Putamen (tissue), 1 donor: ENCODE measurements around the gene MUS81.
A peak's percentile ranks its signal among the peaks of the same experiment; 100 is the strongest.
"Not testable (repeated sequence)": the region's sequence is repeated elsewhere in the genome, so short reads cannot be mapped to it uniquely, and the experiment has no call there.

Experiments
- DNase-seq: peaks from one replicate; pipeline ENCODE4 v3.0.0-alpha.2; 2016; ENCODE audit warnings: low spot score

MUS81 gene

DNA sequence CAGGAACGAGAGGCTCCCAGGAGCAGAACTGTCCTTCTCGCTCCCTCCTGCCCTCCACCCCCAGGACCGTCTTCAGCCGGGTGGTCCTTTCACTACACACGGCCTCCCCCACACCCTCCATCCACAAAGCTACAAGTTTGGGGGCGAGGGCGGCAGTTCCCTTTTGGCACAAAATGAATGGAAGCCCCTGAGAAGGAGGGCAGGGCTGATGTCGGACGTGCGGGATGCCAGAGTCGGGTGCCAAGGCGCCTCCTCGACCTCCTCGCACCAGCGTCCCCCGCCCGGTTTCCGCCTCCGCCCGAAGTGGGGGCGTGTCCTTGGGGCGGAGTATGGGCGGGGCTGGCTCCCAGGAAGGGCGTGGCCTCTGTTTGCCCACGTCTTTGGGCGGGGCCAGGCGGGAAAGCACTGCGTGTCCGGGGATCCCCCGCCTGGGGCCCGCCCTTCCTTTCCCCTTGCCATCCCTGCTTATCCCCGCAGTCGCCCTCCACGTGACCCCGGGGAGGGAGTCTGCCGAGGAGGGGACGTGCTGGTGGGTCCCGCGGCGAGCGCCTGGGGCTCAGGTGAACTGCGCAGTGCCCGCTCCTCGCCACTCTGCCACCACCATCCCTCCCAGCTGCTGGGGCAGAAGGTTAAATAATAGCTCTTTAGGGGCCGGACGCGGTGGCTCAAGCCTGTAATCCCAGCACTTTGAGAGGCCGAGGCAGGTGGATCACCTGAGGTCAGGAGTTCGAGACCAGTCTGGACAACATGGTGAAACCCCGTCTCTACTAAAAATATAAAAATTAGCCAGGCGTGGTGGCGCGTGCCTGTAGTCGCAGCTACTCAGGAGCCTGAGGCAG is 13.3 kb downstream of the MUS81 start:
- DNase-seq: peak; percentile 90

DNA sequence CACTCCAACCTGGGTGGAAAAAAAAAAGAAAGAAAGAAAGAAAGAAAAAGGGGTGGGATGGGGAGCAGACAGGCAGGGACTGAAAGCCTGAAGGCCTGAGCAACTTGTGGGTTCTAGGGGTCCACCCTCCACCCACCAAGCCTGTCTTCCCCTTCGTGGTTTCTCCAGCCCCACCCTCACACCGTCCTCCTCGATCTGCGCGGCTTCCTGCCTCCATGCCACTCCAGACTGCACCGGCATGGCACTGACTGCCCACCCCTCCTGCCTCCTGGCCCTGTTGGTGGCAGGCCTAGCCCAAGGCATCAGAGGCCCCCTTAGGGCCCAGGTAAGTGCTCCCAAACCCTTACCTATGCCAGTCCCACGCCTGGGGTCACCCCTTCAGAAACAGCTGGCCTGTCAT is 19.4 kb downstream of the MUS81 start, which contains the start of gene CTSW:
Gene CTSW, plus strand, starts transcription at position 221 of the 400 bp plus-strand sequence. Its CDS starts 18 bp downstream, at position 239.
- DNase-seq: no peak

DNA sequence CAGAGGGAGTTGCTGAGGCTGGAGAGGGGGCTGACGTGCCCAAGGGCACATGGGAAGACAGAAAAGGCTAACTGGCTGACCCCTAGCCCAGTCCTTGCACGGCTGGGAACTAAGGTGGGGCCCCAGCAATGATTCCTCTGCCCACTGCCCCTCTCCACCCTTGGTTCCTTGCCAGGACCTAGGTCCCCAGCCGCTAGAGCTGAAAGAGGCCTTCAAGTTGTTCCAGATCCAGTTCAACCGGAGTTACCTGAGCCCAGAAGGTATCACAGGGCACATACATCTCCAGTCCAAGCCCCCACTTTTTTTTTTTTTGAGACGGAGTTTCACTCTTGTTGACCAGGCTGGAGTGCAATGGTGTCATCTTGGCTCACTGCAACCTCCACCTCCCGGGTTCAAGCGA is 19.8 kb downstream of the MUS81 start:
- no peak for DNase-seq

DNA sequence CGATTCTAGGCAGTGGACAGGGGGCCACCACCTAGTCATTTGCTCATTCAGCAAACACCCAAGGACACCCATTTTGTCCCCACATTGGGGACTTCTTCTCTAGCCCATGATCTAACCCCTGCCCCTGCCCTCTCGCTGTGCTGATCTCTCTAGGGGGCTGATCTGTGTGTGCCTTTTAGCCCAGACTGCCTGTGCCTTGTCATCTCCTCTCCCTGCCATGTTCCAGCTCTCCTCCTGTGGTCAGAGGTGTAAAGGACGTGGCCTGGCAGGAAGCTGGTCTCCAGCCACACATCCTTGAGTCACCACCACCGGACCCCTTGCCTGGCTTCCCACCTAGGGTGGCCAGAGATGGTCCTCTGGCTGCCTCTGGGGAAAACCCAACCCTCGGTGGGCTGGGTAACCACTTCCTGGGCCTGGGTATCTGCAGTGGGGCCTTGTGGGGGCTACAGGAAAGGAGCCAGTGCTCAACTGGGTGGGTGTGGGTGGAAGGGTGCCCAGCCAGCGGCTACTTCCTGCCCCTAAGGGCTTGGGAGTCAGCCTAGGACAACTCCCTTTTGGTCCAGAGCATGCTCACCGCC is 20.7 kb downstream of the MUS81 start:
- DNase-seq: no peak

DNA sequence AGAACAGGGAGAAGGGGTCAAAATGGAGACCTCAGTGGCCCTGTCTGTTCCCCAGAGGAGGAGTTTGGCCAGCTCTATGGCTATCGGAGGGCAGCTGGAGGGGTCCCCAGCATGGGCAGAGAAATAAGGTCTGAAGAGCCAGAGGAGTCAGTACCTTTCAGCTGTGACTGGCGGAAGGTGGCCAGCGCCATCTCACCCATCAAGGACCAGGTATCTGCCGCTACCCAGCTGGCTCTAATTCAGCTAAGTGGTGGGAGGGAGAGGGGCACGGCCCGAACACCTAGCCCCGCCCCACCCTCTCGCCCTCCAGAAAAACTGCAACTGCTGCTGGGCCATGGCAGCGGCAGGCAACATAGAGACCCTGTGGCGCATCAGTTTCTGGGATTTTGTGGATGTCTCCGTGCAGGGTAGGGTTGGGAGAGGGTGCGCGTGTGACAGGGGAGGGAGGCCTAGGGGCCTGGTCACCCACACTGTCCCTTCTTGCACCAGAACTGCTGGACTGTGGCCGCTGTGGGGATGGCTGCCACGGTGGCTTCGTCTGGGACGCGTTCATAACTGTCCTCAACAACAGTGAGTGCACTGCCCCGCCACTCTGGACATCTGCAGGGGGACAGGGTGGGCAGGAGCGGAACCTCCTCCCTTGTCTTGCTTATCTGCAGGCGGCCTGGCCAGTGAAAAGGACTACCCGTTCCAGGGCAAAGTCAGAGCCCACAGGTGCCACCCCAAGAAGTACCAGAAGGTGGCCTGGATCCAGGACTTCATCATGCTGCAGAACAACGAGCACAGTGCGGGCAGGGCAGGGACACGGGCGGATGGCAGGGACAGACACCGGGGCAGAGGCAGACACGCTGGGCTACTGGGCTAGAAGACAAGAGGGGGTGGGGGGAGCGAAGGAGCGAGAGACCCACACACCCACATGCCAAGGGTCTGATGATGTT is 22.2 kb downstream of the MUS81 start:
- DNase-seq: no peak

DNA sequence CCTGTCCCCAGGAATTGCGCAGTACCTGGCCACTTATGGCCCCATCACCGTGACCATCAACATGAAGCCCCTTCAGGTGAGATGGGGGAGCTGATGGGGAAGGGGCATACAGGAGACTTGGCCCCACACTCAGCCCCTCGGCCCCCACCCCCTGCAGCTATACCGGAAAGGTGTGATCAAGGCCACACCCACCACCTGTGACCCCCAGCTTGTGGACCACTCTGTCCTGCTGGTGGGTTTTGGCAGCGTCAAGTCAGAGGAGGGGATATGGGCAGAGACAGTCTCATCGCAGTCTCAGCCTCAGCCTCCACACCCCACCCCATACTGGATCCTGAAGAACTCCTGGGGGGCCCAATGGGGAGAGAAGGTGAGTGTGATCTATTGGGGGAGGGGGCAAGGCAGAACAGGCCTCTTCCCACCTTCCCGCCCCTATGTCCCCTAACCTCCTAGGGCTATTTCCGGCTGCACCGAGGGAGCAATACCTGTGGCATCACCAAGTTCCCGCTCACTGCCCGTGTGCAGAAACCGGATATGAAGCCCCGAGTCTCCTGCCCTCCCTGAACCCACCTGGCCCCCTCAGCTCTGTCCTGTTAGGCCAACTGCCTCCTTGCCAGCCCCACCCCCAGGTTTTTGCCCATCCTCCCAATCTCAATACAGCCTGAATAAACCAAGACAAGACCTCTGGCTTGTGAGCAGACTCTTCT is 23.0 kb downstream of the MUS81 start:
- no peak for DNase-seq

DNA sequence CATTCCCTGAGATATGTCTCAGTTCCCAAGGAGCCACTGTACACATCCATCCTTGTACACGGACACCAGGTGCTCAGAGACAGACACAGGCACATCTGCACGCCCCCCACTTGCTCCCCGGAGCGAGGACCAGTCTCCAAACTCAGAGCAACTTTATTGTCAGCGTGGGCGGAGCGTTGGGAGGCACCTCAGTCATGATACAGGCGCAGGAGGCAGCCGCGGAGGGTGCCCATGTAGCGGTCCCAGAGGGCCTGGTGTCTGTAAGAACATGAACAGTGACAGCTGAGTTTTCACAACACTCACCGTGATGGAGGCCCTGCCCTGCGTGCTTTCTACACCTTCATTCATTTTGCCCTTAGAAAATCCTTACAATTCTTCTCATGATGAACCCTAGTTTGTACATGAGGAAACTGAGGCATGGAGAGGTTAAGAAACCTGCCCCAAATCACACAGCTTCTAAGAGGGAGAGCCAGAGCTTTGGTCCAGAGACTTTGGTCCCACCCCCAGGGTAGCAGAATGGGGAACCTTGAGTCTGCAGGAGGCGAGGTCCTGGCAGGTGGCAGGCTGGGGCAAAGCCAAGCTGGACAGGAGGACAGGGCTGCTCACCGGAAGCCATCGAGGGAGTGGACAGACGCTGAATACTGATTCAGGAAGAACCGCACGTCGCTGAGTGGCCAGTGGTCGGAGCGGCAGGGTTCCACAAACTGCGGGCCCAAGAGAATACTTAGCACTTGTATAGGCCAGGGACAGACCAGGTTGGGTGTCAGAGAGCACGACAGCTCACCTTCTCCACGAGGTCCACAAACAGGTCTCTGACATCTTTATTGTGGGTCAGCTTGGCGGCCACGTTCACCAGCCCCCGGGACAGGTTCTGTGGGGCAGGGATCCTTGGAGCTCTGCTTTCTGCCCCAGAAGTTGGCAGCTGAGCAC is 23.8 kb downstream of the MUS81 start:
- no peak for DNase-seq

DNA sequence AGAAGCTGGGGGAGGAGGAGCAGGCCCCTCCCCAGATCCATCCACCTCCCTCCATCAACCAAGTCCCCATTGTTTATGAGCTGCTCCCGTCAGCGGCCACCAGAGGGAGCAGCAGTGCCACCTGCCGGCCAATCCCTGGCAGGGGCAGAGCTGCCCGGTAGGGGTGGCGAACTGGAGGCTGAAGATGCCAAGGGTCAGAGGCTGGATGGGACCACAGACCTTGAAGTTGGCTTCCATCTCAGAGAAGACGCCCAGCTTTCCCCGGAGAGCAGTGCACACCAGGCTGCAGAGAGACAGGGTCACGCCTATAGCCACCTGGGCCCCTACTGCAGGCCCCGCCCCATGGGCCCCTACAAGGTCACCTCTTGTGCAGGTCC is 24.5 kb downstream of the MUS81 start:
- DNase-seq: no peak

DNA sequence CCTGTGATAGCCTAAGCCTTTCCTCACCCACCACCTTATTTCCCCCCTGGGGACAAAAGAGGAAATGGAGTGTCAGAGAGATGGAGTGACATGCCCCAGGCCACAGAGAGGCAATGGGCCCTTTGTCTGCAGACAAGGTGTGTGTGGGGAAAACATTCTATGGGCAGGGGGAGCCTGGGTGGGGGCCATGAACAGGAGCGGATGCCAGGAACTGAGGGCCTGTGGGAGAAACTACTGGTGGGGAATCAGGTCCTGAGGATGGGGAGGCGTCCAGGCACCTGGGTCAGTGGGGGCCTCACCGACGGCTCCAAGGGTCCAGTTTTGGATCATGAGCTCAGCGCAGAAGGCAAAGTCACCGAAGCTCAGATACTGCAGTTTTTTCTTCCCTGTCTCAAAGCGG is 25.0 kb downstream of the MUS81 start:
- DNase-seq: no peak

DNA sequence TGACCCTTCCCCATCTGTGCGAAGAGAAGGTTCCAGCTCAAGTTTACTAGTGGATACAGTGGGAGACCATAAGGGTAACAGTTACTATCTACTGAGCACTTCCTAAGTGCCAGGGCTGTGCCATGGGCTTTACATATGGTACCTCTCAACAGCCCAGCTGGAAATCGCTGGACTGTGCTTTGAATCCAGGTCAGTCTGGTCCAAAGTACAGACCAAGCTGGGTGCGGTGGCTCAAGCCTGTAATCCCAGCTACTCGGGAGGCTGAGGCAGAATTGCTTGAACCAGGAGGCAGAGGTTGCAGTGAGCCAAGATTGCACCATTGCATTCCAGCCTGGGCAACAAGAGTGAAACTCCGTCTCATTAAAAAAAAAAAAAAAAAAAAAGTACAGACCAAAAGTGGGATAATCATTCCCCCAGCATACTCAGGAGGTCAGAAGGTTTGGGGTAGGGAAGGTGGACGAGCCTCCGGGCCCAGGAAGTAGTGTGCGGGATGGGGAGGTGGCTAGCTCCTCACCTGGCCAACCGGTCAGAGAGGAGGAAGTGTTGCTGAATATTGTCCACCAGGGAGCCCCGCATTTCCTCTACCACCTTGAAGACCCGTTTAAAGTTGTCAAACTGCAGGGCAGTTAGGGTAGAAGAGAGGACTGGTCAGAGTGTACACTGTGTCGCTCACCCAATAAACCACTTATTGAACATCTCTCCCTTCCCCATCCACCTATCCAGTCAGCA is 25.7 kb downstream of the MUS81 start:
- no peak for DNase-seq

DNA sequence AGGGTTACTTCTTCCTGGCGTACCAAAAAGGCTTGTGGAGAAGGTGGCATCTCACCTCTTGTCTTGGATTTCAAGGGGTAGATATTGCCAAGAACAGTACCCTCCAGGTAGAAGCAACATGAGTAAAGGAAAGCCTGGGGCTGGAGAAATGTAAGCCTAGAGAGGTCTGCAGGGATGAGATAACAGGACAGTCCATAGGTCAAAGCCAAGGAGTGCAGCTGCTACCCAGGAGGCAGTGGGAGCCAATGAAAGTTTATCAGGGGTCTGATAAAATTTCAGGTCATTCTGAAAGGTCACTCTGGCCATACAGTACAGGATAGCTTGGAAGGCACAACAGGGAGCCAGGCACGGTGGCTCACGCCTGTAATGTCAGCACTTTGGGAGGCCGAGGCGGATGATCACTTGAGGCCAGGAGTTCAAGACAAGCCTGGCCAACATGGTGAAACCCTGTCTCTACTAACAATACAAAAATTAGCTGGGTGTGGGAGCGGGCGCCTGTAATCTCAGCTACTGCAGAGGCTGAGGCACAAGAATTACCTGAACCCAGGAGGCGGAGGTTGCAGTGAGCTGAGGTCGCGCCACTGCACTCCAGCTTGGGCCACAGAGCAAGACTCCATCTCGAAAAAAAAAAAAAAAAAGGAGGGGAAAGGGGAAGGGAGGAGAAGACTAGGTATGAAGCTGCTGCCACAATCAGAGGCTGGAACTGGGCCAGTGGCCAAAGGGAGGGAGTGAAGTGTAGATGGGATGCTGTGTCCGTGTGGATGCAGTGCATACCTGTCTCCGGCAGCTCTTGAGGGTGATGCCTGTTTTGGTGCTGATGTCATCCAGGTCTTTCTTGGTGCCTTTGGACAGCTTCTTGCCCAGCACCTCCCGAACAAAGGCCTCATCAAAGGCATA is 26.8 kb downstream of the MUS81 start:
- no peak for DNase-seq

DNA sequence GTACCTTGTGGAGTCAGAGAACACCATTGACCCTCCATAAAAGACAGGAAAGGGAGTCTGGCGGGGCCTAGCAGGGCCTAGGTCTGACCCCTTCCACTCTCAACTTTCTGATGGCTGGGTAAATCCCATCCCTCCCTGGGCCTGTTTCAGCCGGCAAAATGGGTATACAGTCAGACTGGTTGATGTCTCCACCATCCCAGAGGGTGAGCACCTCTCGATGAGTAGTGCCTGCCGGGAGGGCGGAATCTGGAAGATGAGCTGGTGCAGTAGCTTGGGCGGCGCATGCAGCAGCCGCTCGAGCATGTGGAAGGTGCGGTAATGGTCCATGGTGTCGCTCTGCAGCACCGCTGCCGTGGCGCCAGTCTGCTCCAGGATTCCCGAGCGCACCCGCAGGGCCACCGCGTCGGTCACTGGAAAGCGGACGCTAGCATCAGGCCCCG is 27.5 kb downstream of the MUS81 start:
- DNase-seq: no peak

DNA sequence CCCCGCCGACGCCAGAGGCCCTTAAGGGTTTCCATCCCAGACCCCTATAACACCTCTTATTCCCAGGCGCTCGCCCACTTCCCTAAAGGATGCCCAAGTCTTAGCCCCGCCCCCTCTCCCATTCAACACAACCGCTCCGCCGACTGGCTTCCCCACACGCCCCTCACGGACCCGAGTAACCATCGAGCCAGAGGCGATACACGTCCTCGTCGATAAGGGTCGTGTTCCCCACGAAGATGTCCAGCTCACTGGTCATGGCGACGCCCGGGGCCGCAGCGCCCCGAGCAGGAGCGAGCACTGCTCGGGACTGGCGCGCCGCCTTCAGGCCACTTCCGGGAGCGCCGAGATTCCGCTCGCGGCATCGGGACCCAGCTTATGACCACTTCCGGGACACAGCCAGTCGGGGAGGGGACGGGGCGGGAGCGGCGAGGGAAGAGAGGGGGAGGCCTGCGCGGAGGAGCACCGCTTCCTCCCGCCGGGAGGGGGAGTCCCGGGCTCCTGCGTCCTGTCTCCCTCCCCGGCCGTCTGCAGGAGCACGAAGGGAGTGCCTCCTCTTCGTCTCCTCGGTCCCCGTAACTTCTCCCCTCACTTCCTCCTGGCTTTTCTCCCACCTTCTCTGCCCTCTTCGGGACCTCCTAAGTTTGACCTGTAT is 28.1 kb downstream of the MUS81 start, which contains the start of gene FIBP:
Gene FIBP, minus strand, starts transcription at position 309 of the 652 bp plus-strand sequence. Its CDS starts 53 bp downstream, at position 256.
- DNase-seq: peak; percentile 98

DNA sequence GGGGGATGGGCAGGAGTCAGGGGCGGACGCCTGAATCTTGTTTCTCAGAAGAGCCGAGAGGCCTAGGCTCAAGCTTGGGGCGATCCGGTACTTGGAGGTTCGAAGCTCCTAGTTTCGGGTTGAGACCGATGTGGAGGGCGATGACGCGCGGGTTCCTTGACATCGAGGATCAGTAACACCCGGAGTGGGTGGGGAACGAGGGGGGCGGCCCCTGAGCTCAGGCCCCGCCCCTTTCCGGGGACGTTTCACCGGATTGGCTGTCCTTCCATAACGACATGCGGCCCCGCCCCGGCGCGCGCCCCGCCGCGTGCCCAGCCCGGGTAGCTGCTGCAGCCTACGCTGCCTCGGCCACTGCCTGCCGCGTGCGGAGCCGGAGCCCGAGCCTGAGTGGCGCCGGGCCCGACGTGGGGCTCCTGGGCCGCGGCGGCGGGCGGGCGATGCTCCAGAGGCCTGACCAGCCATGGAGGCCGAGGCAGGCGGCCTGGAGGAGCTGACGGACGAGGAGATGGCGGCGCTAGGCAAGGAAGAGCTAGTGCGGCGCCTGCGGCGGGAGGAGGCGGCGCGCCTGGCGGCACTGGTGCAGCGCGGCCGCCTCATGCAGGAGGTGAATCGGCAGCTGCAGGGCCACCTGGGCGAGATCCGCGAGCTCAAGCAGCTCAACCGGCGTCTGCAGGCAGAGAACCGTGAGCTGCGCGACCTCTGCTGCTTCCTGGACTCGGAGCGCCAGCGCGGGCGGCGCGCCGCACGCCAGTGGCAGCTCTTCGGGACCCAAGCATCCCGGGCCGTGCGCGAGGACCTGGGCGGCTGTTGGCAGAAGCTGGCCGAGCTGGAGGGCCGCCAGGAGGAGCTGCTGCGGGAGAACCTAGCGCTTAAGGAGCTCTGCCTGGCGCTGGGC is 30.3 kb downstream of the MUS81 start, which contains the start of gene CCDC85B:
Gene CCDC85B, plus strand, starts transcription at position 350 of the 895 bp plus-strand sequence. Its CDS starts 111 bp downstream, at position 461.
- peak; percentile 97 for DNase-seq

DNA sequence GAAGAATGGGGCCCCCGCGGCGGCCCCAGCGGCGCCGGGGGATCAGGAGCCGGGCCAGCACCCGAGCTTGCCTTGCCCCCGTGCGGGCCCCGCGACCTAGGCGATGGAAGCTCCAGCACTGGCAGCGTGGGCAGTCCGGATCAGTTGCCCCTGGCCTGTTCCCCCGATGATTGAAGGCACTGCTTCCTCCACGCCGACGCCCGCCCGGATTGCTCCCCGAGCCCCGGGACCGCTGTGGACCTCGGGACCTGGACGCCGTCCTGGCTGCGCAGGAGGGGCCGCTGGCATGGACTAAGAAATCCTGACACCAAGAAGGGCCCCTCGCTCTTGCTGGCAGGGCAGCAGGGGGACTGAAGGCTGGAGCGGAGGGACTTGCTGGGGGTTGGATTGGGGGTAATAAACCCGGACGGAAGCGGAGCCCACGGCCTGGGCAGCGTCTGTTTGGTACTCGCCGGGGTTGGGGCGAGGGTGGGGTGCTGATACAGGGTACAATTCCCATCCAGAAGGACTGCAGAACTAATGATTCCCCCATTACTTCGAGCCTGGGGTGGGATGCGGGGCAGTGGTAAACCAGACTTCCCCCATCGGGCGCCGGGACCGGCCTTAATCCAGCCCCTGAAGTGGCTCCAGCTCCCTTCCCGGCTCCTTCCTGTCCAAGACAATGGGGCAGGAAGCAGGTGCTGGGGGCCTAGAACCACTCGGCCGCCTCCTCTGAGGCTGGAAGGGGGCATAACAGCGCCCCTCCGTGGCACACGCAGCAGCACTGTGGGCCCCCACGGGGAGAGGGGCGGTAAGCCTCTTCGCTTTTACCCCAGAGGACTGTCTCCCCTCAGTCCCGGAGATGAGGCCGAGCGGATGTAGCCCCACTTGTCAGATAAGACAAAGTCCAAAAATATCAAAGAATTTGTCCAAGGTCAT is 31.2 kb downstream of the MUS81 start:
- DNase-seq: no peak

DNA sequence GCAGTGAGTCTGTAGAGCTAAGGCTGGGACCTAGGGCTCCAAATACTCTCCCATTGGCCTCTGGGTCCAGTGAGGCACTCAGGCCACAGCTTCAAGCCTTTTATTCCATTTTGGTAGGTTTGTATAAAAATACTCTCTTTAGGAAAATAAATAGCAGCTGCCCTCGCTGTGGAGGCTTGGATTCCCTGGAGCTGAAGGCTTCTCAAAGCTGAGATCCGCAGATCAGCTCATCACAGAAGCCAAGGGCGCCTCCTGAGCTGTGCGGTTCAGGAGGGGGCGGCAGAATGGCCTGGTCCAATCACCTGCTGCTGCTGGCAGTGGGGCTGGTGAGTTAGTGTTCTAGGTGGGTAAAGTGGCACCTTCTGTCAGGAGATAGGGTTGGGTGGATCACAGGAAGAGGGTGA is 31.9 kb downstream of the MUS81 start:
- not testable (repeated sequence) for DNase-seq
